HEK293 (cell line): ENCODE results near the gene PNMA5.
A peak's percentile ranks its signal among the peaks of the same experiment; 100 is the strongest.

Experiments
- ELK4 ChIP-seq: IDR thresholded peaks from 2 replicates; pipeline ENCODE4 v1.6.1; 2011; ENCODE audit warnings: mild to moderate bottlenecking, low read depth, low read length, borderline replicate concordance
- KLF1 ChIP-seq: fragments of 450-650 bp; formaldehyde crosslinking; IDR thresholded peaks from 2 replicates; pipeline ENCODE4 v1.5.1; 2016; ENCODE audit warnings: missing biosample characterization, missing genetic modification characterization
- KLF7 ChIP-seq: fragments of 450-650 bp; formaldehyde crosslinking; IDR thresholded peaks from 2 replicates; pipeline ENCODE4 v1.5.1; 2016; ENCODE audit warnings: missing biosample characterization, missing genetic modification characterization, borderline replicate concordance
- SCRT1 ChIP-seq: fragments of 450-650 bp; formaldehyde crosslinking; IDR thresholded peaks from 2 replicates; pipeline ENCODE4 v1.5.1; 2016; ENCODE audit warnings: missing biosample characterization, missing genetic modification characterization, borderline replicate concordance
- ZBTB44 ChIP-seq: fragments of 450-650 bp; IDR thresholded peaks from 2 replicates; pipeline ENCODE4 v1.5.1; 2018; ENCODE audit warnings: missing biosample characterization, mild to moderate bottlenecking, missing genetic modification characterization
- ZNF266 ChIP-seq: fragments of 450-650 bp; formaldehyde crosslinking; IDR thresholded peaks from 2 replicates; pipeline ENCODE4 v1.5.1; 2016; ENCODE audit warnings: missing biosample characterization, missing genetic modification characterization, low read depth
- ZNF274 ChIP-seq, 2 experiments: fragments of 200-500 bp in 1 of 2; fragments of 450-650 bp in 1 of 2; sonication (Bioruptor generic) in 1 of 2; formaldehyde crosslinking in 1 of 2; IDR thresholded peaks; 2 replicates each; pipeline versions ENCODE4 v1.5.1 to v1.6.1; 2014 to 2016; ENCODE audit warnings: borderline replicate concordance in 1 of 2, inconsistent platforms in 1 of 2, low read length in 1 of 2, missing biosample characterization in 1 of 2, missing genetic modification characterization in 1 of 2
- ZNF394 ChIP-seq: fragments of 450-650 bp; formaldehyde crosslinking; IDR thresholded peaks from 2 replicates; pipeline ENCODE4 v1.5.1; 2016; ENCODE audit warnings: missing biosample characterization, missing genetic modification characterization, mild to moderate bottlenecking, moderate library complexity, borderline replicate concordance
- ZNF558 ChIP-seq: fragments of 450-650 bp; formaldehyde crosslinking; IDR thresholded peaks from 2 replicates; pipeline ENCODE4 v1.5.1; 2016; ENCODE audit warnings: missing biosample characterization, missing genetic modification characterization
- ZNF654 ChIP-seq: fragments of 450-650 bp; formaldehyde crosslinking; IDR thresholded peaks from 2 replicates; pipeline ENCODE4 v1.5.1; 2016; ENCODE audit warnings: low read depth, missing biosample characterization, missing genetic modification characterization
- ZNF707 ChIP-seq: fragments of 450-650 bp; formaldehyde crosslinking; IDR thresholded peaks from 2 replicates; pipeline ENCODE4 v1.5.1; 2016; ENCODE audit warnings: missing biosample characterization, missing genetic modification characterization
- ZNF830 ChIP-seq: fragments of 450-650 bp; IDR thresholded peaks from 2 replicates; pipeline ENCODE4 v1.5.0; 2018; ENCODE audit warnings: missing biosample characterization, missing genetic modification characterization, low read depth, mild to moderate bottlenecking, moderate library complexity
- ZSCAN4 ChIP-seq: fragments of 450-650 bp; formaldehyde crosslinking; IDR thresholded peaks from 2 replicates; pipeline ENCODE4 v1.5.1; 2017; ENCODE audit warnings: missing biosample characterization, missing genetic modification characterization
- TF ChIP-seq, protein P1 (sequence below): fragments of 450-650 bp; formaldehyde crosslinking; IDR thresholded peaks from 2 replicates; pipeline ENCODE4 v1.5.1; 2016; ENCODE audit warnings: missing biosample characterization, missing genetic modification characterization, borderline replicate concordance
- TF ChIP-seq, protein P2 (sequence below): fragments of 450-650 bp; formaldehyde crosslinking; IDR thresholded peaks from 2 replicates; pipeline ENCODE4 v1.5.1; 2016; ENCODE audit warnings: missing biosample characterization, missing genetic modification characterization
- TF ChIP-seq, protein P3 (sequence below): fragments of 450-650 bp; formaldehyde crosslinking; IDR thresholded peaks from 2 replicates; pipeline ENCODE4 v1.5.1; 2017; ENCODE audit warnings: missing biosample characterization, mild to moderate bottlenecking, missing genetic modification characterization, moderate library complexity
- TF ChIP-seq, protein P4 (sequence below): fragments of 450-650 bp; formaldehyde crosslinking; IDR thresholded peaks from 2 replicates; pipeline ENCODE4 v1.5.1; 2016; ENCODE audit warnings: missing biosample characterization, missing genetic modification characterization
- TF ChIP-seq, protein P5 (sequence below): fragments of 450-650 bp; formaldehyde crosslinking; IDR thresholded peaks from 2 replicates; pipeline ENCODE4 v1.5.1; 2016; ENCODE audit warnings: missing biosample characterization, missing genetic modification characterization
- TF ChIP-seq, protein P6 (sequence below): fragments of 450-650 bp; formaldehyde crosslinking; IDR thresholded peaks from 2 replicates; pipeline ENCODE4 v1.5.1; 2016; ENCODE audit warnings: missing biosample characterization, missing genetic modification characterization, borderline replicate concordance

Gene PNMA5

DNA sequence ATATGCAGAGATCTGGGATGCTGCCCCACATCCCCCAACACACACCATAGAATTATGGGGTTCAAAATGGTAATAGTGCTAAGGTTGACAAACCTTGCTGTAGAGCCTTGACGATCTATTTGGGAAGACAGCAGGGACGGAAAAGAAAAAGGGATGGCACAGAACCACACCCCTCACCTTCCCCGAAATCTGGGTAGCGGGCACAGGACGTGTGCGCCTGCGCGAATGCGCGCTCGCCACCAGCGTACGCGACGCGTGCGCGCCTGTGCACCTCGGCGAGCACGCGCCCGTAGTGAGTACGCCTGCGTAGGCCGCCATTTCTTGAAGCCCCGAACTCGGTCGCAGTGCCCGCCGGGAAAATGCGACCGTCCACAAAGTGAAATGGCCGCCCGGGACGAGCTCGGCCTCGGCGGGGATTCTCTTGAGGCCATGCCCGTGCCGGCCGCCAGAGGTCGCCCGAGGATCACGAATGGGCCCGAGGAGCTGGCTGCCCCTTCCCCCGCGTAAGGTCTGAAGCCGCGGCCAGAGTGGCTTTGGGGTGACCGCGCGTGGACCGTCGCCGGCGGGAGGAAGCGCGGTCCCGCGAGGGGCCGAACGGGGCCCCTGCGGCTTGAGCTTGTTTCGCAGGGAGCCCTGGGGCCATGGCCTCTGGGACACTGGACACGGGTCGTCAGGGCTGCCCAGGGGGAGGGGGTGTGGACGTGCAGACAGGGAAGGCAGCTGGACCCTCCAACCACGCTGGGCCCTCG lies 52.4 kb downstream of the PNMA5 start (continued):
- TF ChIP-seq, protein P1, sequence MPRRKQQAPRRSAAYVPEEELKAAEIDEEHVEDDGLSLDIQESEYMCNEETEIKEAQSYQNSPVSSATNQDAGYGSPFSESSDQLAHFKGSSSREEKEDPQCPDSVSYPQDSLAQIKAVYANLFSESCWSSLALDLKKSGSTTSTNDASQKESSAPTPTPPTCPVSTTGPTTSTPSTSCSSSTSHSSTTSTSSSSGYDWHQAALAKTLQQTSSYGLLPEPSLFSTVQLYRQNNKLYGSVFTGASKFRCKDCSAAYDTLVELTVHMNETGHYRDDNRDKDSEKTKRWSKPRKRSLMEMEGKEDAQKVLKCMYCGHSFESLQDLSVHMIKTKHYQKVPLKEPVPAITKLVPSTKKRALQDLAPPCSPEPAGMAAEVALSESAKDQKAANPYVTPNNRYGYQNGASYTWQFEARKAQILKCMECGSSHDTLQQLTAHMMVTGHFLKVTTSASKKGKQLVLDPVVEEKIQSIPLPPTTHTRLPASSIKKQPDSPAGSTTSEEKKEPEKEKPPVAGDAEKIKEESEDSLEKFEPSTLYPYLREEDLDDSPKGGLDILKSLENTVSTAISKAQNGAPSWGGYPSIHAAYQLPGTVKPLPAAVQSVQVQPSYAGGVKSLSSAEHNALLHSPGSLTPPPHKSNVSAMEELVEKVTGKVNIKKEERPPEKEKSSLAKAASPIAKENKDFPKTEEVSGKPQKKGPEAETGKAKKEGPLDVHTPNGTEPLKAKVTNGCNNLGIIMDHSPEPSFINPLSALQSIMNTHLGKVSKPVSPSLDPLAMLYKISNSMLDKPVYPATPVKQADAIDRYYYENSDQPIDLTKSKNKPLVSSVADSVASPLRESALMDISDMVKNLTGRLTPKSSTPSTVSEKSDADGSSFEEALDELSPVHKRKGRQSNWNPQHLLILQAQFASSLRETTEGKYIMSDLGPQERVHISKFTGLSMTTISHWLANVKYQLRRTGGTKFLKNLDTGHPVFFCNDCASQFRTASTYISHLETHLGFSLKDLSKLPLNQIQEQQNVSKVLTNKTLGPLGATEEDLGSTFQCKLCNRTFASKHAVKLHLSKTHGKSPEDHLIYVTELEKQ (tag by site-specific recombination): no peak
- no peak for TF ChIP-seq SCRT1 (tag by site-specific recombination)
- no peak for TF ChIP-seq ZNF707 (tag by site-specific recombination)
- TF ChIP-seq, protein P2, sequence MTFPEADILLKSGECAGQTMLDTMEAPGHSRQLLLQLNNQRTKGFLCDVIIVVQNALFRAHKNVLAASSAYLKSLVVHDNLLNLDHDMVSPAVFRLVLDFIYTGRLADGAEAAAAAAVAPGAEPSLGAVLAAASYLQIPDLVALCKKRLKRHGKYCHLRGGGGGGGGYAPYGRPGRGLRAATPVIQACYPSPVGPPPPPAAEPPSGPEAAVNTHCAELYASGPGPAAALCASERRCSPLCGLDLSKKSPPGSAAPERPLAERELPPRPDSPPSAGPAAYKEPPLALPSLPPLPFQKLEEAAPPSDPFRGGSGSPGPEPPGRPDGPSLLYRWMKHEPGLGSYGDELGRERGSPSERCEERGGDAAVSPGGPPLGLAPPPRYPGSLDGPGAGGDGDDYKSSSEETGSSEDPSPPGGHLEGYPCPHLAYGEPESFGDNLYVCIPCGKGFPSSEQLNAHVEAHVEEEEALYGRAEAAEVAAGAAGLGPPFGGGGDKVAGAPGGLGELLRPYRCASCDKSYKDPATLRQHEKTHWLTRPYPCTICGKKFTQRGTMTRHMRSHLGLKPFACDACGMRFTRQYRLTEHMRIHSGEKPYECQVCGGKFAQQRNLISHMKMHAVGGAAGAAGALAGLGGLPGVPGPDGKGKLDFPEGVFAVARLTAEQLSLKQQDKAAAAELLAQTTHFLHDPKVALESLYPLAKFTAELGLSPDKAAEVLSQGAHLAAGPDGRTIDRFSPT (tag by site-specific recombination): peak; percentile 56; the same call in 1 of the 2 replicates
- no peak for TF ChIP-seq ZNF558 (tag by site-specific recombination)
- TF ChIP-seq ZNF394: peak; percentile 34; the same call in 1 of the 2 replicates
- TF ChIP-seq, protein P3, sequence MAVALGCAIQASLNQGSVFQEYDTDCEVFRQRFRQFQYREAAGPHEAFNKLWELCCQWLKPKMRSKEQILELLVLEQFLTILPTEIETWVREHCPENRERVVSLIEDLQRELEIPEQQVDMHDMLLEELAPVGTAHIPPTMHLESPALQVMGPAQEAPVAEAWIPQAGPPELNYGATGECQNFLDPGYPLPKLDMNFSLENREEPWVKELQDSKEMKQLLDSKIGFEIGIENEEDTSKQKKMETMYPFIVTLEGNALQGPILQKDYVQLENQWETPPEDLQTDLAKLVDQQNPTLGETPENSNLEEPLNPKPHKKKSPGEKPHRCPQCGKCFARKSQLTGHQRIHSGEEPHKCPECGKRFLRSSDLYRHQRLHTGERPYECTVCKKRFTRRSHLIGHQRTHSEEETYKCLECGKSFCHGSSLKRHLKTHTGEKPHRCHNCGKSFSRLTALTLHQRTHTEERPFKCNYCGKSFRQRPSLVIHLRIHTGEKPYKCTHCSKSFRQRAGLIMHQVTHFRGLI (tag by site-specific recombination): no peak
- 0 out of 2 replicates have a peak, but pooled peaks have one; percentile 20 for TF ChIP-seq KLF1 (tag by site-specific recombination)
- TF ChIP-seq KLF7: no peak
- TF ChIP-seq ZNF830 (tag by site-specific recombination): no peak
- no peak for TF ChIP-seq ZSCAN4
- no peak for TF ChIP-seq ZNF274 (IDR thresholded peaks at IDR 0.05; ENCODE audit: low read length)
- no peak for TF ChIP-seq ZNF274 (tag by site-specific recombination; IDR thresholded peaks at IDR 0.05; ENCODE audit: borderline replicate concordance)
- TF ChIP-seq, protein P4, sequence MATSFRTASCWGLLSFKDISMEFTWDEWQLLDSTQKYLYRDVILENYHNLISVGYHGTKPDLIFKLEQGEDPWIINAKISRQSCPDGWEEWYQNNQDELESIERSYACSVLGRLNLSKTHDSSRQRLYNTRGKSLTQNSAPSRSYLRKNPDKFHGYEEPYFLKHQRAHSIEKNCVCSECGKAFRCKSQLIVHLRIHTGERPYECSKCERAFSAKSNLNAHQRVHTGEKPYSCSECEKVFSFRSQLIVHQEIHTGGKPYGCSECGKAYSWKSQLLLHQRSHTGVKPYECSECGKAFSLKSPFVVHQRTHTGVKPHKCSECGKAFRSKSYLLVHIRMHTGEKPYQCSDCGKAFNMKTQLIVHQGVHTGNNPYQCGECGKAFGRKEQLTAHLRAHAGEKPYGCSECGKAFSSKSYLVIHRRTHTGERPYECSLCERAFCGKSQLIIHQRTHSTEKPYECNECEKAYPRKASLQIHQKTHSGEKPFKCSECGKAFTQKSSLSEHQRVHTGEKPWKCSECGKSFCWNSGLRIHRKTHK (tag by site-specific recombination): no peak
- no peak for TF ChIP-seq ELK4
- TF ChIP-seq, protein P5, sequence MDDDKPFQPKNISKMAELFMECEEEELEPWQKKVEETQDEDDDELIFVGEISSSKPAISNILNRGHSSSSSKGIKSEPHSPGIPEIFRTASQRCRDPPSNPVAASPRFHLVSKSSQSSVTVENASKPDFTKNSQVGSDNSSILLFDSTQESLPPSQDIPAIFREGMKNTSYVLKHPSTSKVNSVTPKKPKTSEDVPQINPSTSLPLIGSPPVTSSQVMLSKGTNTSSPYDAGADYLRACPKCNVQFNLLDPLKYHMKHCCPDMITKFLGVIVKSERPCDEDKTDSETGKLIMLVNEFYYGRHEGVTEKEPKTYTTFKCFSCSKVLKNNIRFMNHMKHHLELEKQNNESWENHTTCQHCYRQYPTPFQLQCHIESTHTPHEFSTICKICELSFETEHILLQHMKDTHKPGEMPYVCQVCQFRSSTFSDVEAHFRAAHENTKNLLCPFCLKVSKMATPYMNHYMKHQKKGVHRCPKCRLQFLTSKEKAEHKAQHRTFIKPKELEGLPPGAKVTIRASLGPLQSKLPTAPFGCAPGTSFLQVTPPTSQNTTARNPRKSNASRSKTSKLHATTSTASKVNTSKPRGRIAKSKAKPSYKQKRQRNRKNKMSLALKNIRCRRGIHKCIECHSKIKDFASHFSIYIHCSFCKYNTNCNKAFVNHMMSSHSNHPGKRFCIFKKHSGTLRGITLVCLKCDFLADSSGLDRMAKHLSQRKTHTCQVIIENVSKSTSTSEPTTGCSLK (tag by site-specific recombination): no peak
- TF ChIP-seq ZNF266 (tag by site-specific recombination): no peak
- TF ChIP-seq ZNF654 (tag by site-specific recombination): peak; percentile 82
- TF ChIP-seq ZBTB44 (tag by site-specific recombination): no peak
- TF ChIP-seq, protein P6, sequence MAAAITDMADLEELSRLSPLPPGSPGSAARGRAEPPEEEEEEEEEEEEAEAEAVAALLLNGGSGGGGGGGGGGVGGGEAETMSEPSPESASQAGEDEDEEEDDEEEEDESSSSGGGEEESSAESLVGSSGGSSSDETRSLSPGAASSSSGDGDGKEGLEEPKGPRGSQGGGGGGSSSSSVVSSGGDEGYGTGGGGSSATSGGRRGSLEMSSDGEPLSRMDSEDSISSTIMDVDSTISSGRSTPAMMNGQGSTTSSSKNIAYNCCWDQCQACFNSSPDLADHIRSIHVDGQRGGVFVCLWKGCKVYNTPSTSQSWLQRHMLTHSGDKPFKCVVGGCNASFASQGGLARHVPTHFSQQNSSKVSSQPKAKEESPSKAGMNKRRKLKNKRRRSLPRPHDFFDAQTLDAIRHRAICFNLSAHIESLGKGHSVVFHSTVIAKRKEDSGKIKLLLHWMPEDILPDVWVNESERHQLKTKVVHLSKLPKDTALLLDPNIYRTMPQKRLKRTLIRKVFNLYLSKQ: no peak
